ENCODE measurements around the gene C9orf50. TPM values are rescaled to one million over a fixed set of nuclear protein-coding genes. Genes with fewer than 3 reads are reported as not detected.
A peak's percentile ranks its signal among the peaks of the same experiment; 100 is the strongest.

Gene C9orf50
- total and polyA plus RNA-seq, 4 donors: 0.44 to 0.60 (median 0.59) TPM; not detected in 1

GRCh38 chr9:129568560-129569501, 52.1 kb downstream of the C9orf50 start:
- H3K36me3 ChIP-seq (ENCODE audit: control insufficient read depth, insufficient read depth, low read length): no peaks in the 10 kb centered on the region
- DNase-seq (ENCODE audit: low read depth in 4 of 6, low spot score in 6 of 6): peak in 2 of 6 donors; percentile 82 to 83
- peak overlapping the region; percentile 84 for H3K27ac ChIP-seq (ENCODE audit: low read depth, low read length)
- H3K4me3 ChIP-seq (ENCODE audit: low read depth, low read length): peak overlapping the region; percentile 45
- peaks cover 46% of the 10 kb centered on the region for H3K4me1 ChIP-seq (ENCODE audit: control insufficient read depth, insufficient read depth, low read length)
- no peaks in the 10 kb centered on the region for H3K27me3 ChIP-seq (ENCODE audit: control insufficient read depth, insufficient read depth, low read length)
- no peaks in the 10 kb centered on the region for H3K9me3 ChIP-seq (ENCODE audit: control insufficient read depth, insufficient read depth, low read length)
- under 1% methylated on average over 69 of the region's 92 CpGs for WGBS (ENCODE audit: insufficient coverage)

GRCh38 chr9:129567842-129568559, 52.9 kb downstream of the C9orf50 start:
- peaks cover 46% of the 10 kb centered on the region for H3K4me1 ChIP-seq (ENCODE audit: control insufficient read depth, insufficient read depth, low read length)
- peak overlapping the region; percentile 74 for H3K27ac ChIP-seq (ENCODE audit: low read depth, low read length)
- H3K36me3 ChIP-seq (ENCODE audit: control insufficient read depth, insufficient read depth, low read length): no peaks in the 10 kb centered on the region
- no peaks in the 10 kb centered on the region for H3K27me3 ChIP-seq (ENCODE audit: control insufficient read depth, insufficient read depth, low read length)
- H3K4me3 ChIP-seq (ENCODE audit: low read depth, low read length): peak overlapping the region; percentile 45
- 6% methylated on average over 25 of the region's 27 CpGs for WGBS (ENCODE audit: insufficient coverage)
- DNase-seq (ENCODE audit: low read depth in 4 of 6, low spot score in 6 of 6): peak in 2 of 6 donors; percentile 67 to 69
- no peaks in the 10 kb centered on the region for H3K9me3 ChIP-seq (ENCODE audit: control insufficient read depth, insufficient read depth, low read length)

DNA sequence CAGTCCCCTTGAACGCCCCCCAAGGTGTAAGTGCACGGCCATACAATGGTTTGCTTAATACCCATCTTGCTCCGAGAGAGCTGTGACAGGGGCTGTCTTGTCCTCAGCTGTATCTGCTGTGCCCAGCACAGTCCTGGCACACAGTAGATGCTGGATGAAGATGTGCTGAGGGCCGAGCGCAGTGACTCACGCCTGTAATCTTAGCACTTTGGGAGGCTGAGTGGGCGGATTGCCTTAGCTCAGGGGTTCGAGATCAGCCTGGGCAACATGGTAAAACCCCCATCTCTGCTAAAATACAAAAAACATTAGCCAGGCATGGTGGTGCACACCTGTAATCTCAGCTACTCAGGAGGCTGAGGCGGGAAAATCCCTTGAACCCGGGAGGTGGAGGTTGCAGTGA, 53.6 kb downstream of the C9orf50 start:
- no peak overlapping the region for H3K4me3 ChIP-seq (ENCODE audit: low read depth, low read length)
- DNase-seq (ENCODE audit: low read depth in 4 of 6, low spot score in 6 of 6): no peak
- 72% methylated on average over 8 of the region's 10 CpGs for WGBS (ENCODE audit: insufficient coverage)
- no peaks in the 10 kb centered on the region for H3K9me3 ChIP-seq (ENCODE audit: control insufficient read depth, insufficient read depth, low read length)
- H3K4me1 ChIP-seq (ENCODE audit: control insufficient read depth, insufficient read depth, low read length): peaks cover 47% of the 10 kb centered on the region
- no peaks in the 10 kb centered on the region for H3K36me3 ChIP-seq (ENCODE audit: control insufficient read depth, insufficient read depth, low read length)
- no peaks in the 10 kb centered on the region for H3K27me3 ChIP-seq (ENCODE audit: control insufficient read depth, insufficient read depth, low read length)
- H3K27ac ChIP-seq (ENCODE audit: low read depth, low read length): peak overlapping the region; percentile 74

DNA sequence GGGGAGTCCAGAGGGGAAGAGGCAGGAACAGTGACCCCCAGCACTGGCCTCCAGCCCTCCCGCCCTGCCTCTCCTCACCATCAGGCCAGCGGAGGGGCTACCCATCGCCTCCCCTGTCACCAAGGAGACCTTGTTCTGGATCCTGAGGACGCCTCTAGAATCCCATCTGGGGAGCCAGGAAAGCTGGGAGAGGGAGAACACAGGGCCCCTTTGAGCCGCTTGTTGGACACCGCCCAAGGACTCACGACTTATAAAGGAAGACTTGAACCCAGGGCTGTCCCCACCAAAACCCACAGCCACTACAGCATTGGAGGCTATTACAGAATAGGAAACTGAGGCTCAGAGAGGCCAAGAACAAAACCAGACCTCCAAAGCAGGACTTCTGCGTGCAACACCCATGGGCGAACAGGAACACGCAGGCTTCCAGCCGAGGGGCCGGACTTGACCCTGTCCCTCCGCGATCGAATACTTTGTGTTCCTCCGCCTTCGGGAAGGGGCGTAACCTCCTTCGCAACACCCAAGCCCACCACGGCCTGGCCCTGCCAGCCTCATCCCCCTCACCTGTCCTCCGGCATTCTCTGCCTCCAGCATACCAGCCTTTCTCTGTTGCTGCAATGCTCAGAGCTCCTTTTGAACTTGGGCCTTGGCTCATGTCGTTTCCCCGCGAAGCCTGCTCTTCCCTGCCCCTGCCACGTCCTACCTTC, 54.2 kb downstream of the C9orf50 start:
- no peaks in the 10 kb centered on the region for H3K27me3 ChIP-seq (ENCODE audit: control insufficient read depth, insufficient read depth, low read length)
- WGBS (ENCODE audit: insufficient coverage): 84% methylated on average over 19 of the region's 25 CpGs
- H3K4me3 ChIP-seq (ENCODE audit: low read depth, low read length): no peak overlapping the region
- H3K9me3 ChIP-seq (ENCODE audit: control insufficient read depth, insufficient read depth, low read length): no peaks in the 10 kb centered on the region
- peak overlapping the region; percentile 47 for H3K27ac ChIP-seq (ENCODE audit: low read depth, low read length)
- peak in 1 of 6 donors; percentile 46 for DNase-seq (ENCODE audit: low read depth in 4 of 6, low spot score in 6 of 6)
- H3K4me1 ChIP-seq (ENCODE audit: control insufficient read depth, insufficient read depth, low read length): peaks cover 53% of the 10 kb centered on the region
- H3K36me3 ChIP-seq (ENCODE audit: control insufficient read depth, insufficient read depth, low read length): no peaks in the 10 kb centered on the region

GRCh38 chr9:129562917-129563316, 58.0 kb downstream of the C9orf50 start:
- no peaks in the 10 kb centered on the region for H3K36me3 ChIP-seq (ENCODE audit: control insufficient read depth, insufficient read depth, low read length)
- H3K4me1 ChIP-seq (ENCODE audit: control insufficient read depth, insufficient read depth, low read length): peaks cover 51% of the 10 kb centered on the region
- no peaks in the 10 kb centered on the region for H3K9me3 ChIP-seq (ENCODE audit: control insufficient read depth, insufficient read depth, low read length)
- no peak overlapping the region for H3K27ac ChIP-seq (ENCODE audit: low read depth, low read length)
- DNase-seq (ENCODE audit: low read depth in 4 of 6, low spot score in 6 of 6): no peak
- no peaks in the 10 kb centered on the region for H3K27me3 ChIP-seq (ENCODE audit: control insufficient read depth, insufficient read depth, low read length)
- no peak overlapping the region for H3K4me3 ChIP-seq (ENCODE audit: low read depth, low read length)
- WGBS (ENCODE audit: insufficient coverage): 92% methylated on average over 6 of the region's 8 CpGs

GRCh38 chr9:129562514-129562913, 58.4 kb downstream of the C9orf50 start:
- Histone ChIP-seq H3K4me3 (ENCODE audit: low read depth, low read length) (no peak overlapping the region), H3K27me3 (ENCODE audit: control insufficient read depth, insufficient read depth, low read length) (no peaks in the 10 kb centered on the region), H3K9me3 (ENCODE audit: control insufficient read depth, insufficient read depth, low read length) (no peaks in the 10 kb centered on the region), H3K36me3 (ENCODE audit: control insufficient read depth, insufficient read depth, low read length) (no peaks in the 10 kb centered on the region), H3K4me1 (ENCODE audit: control insufficient read depth, insufficient read depth, low read length) (peaks cover 51% of the 10 kb centered on the region), H3K27ac (ENCODE audit: low read depth, low read length) (peak overlapping the region; percentile 50)
- 69% methylated on average over 6 of the region's 12 CpGs for WGBS (ENCODE audit: insufficient coverage)
- peak in 1 of 6 donors; percentile 38 for DNase-seq (ENCODE audit: low read depth in 4 of 6, low spot score in 6 of 6)

Other genes with a start within 250 kb of the C9orf50 start
- 10 to 100 TPM; 15.9 to 26.0 TPM for gene NTMT1, start 5.1 kb upstream of the C9orf50 start, total RNA-seq
- 10 to 100 TPM; 38.9 to 39.9 TPM for gene NTMT1, start 5.1 kb upstream of the C9orf50 start, polyA plus RNA-seq (ENCODE audit: insufficient read length in 2 of 2)
- gene ASB6, start 21.1 kb upstream of the C9orf50 start, total RNA-seq: 10 to 100 TPM; 12.3 to 12.4 TPM
- gene ASB6, start 21.1 kb upstream of the C9orf50 start, polyA plus RNA-seq (ENCODE audit: insufficient read length in 2 of 2): 10 to 100 TPM; 29.8 to 33.4 TPM
- gene PRRX2, start 44.5 kb upstream of the C9orf50 start, total RNA-seq: 10 to 100 TPM in 1 of 2 donors, 1 to 10 TPM in 1; 2.4 to 14.8 TPM
- 1 to 10 TPM in 1 of 2 donors, under 1 TPM in 1; 0.52 to 4.1 TPM for gene PRRX2, start 44.5 kb upstream of the C9orf50 start, polyA plus RNA-seq (ENCODE audit: insufficient read length in 2 of 2)
- 1 to 10 TPM; 2.5 to 9.3 TPM for gene PTGES, start 131.9 kb upstream of the C9orf50 start, total RNA-seq
- gene PTGES, start 131.9 kb upstream of the C9orf50 start, polyA plus RNA-seq (ENCODE audit: insufficient read length in 2 of 2): 1 to 10 TPM; 7.8 to 8.8 TPM
- 10 to 100 TPM; 26.9 to 30.9 TPM for gene TOR1B, start 182.1 kb upstream of the C9orf50 start, total RNA-seq
- gene TOR1B, start 182.1 kb upstream of the C9orf50 start, polyA plus RNA-seq (ENCODE audit: insufficient read length in 2 of 2): 10 to 100 TPM; 25.6 to 35.4 TPM
- gene TOR1A, start 203.0 kb upstream of the C9orf50 start, total RNA-seq: 10 to 100 TPM; 24.2 to 26.3 TPM
- gene TOR1A, start 203.0 kb upstream of the C9orf50 start, polyA plus RNA-seq (ENCODE audit: insufficient read length in 2 of 2): 10 to 100 TPM; 42.2 to 46.0 TPM
- gene C9orf78, start 214.2 kb upstream of the C9orf50 start, total RNA-seq: 10 to 100 TPM; 41.8 to 60.2 TPM
- gene C9orf78, start 214.2 kb upstream of the C9orf50 start, polyA plus RNA-seq (ENCODE audit: insufficient read length in 2 of 2): 10 to 100 TPM; 78.1 to 78.2 TPM
- gene USP20, start 214.4 kb upstream of the C9orf50 start, total RNA-seq: 10 to 100 TPM; 11.4 to 11.6 TPM
- 10 to 100 TPM; 36.5 to 38.9 TPM for gene USP20, start 214.4 kb upstream of the C9orf50 start, polyA plus RNA-seq (ENCODE audit: insufficient read length in 2 of 2)